GM12878 (cell line): ENCODE results near the gene SERPINB5. TPM values are rescaled to one million over a fixed set of nuclear protein-coding genes. Genes with fewer than 3 reads are reported as not detected.
A peak's percentile ranks its signal among the peaks of the same experiment; 100 is the strongest.

ENCODE experiments used
- ATAC-seq: fragments of 200-7000 bp; cut with Tn5 transposase; 3 replicates; pipeline ENCODE4 v1.9.1; 2020; ENCODE audit warnings: mild to moderate bottlenecking, moderate library complexity
- BruUV-seq: library from RNA; stranded (reverse); fragments of 400-500 nt; replicated peaks from 2 replicates; lab custom pipeline; 2021; lab: Mats Ljungman, UMichigan
- CTCF ChIA-PET: fragments of 300-600 bp; sonication (Branson Sonifier 250); formaldehyde crosslinking; extraction: SDS; loops from one replicate; lab custom pipeline; 2021; ENCODE audit warnings: inconsistent platforms; lab: Yijun Ruan, JAX
- POLR2A ChIA-PET: fragments of 350-600 bp; formaldehyde crosslinking; extraction: SDS; loops from one replicate; lab custom pipeline; 2021; ENCODE audit warnings: inconsistent platforms; lab: Charles Lee
- RAD21 ChIA-PET: fragments of 300-600 bp; sonication (Branson Sonifier 250); formaldehyde crosslinking; loops from one replicate; lab custom pipeline; 2023; ENCODE audit warnings: antibody characterized with exemption; ENCODE audit not compliant: unreplicated experiment; lab: Charles Lee
- SMC1A ChIA-PET: fragments of 300-600 bp; sonication (Branson Sonifier 250); formaldehyde crosslinking; loops from one replicate; lab custom pipeline; 2023; ENCODE audit not compliant: unreplicated experiment, uncharacterized antibody; lab: Charles Lee
- DNase-seq: peaks from one replicate; pipeline ENCODE4 v3.0.0-alpha.2; 2011; ENCODE audit warnings: low read depth, low spot score
- FAIRE-seq: peaks from 3 replicates; lab custom pipeline; 2011; peaks lifted over from hg19 to GRCh38; lab: Jason Lieb, UNC
- H2AFZ ChIP-seq: 2 replicates; pipeline ENCODE4 v1.6.0; 2011; ENCODE audit warnings: low read depth, low read length, control low read depth; ENCODE audit not compliant: control insufficient read depth
- H3K27ac ChIP-seq: 2 replicates; pipeline ENCODE4 v1.5.1; 2011; ENCODE audit warnings: control low read depth; ENCODE audit not compliant: control insufficient read depth, insufficient read depth
- H3K27me3 ChIP-seq, 2 experiments: replicated peaks in 1 of 2; 2 replicates each; pipeline versions ENCODE4 v1.6.0 to v1.6.1; 2011; ENCODE audit warnings: low read length in 1 of 2; ENCODE audit not compliant: control insufficient read depth in 2 of 2, insufficient read depth in 2 of 2
- H3K36me3 ChIP-seq, 2 experiments: 2 replicates each; pipeline ENCODE4 v1.5.1; 2011; ENCODE audit warnings: low read length in 1 of 2; ENCODE audit not compliant: control insufficient read depth in 2 of 2, insufficient read depth in 2 of 2
- H3K4me1 ChIP-seq: 2 replicates; pipeline ENCODE4 v1.6.1; 2011; ENCODE audit warnings: mild to moderate bottlenecking, low read length, moderate library complexity, mixed read lengths; ENCODE audit not compliant: control insufficient read depth, insufficient read depth
- H3K4me2 ChIP-seq: 2 replicates; pipeline ENCODE4 v1.6.0; 2011; ENCODE audit warnings: control low read depth; ENCODE audit not compliant: control insufficient read depth, insufficient read depth
- H3K4me3 ChIP-seq: fragments of 200-600 bp; sonication (generic); 2 replicates; pipeline ENCODE4 v1.5.1; 2016
- H3K79me2 ChIP-seq: 2 replicates; pipeline ENCODE4 v1.6.0; 2011; ENCODE audit warnings: low read length; ENCODE audit not compliant: control insufficient read depth, insufficient read depth
- H3K9ac ChIP-seq: 2 replicates; pipeline ENCODE4 v1.8.0; 2011; ENCODE audit warnings: low read length, control low read depth, mixed read lengths; ENCODE audit not compliant: control insufficient read depth, insufficient read depth
- H3K9me3 ChIP-seq: replicated peaks from 3 replicates; pipeline ENCODE4 v1.5.1; 2011; ENCODE audit warnings: mild to moderate bottlenecking, low read length; ENCODE audit not compliant: control insufficient read depth, insufficient read depth
- H4K20me1 ChIP-seq: 2 replicates; pipeline ENCODE4 v1.6.0; 2011; ENCODE audit not compliant: control insufficient read depth, insufficient read depth
- ASH2L ChIP-seq: fragments of 300-600, 200-600 bp; sonication (generic); IDR thresholded peaks from 2 replicates; pipeline ENCODE4 v1.6.1; 2017; ENCODE audit warnings: low read depth, mild to moderate bottlenecking, borderline replicate concordance
- BCL3 ChIP-seq: IDR thresholded peaks from 2 replicates; pipeline ENCODE4 v1.6.1; 2011; ENCODE audit warnings: borderline replicate concordance, low read depth, mild to moderate bottlenecking, moderate library complexity, low read length; ENCODE audit not compliant: insufficient read depth, poor library complexity, severe bottlenecking
- CEBPZ ChIP-seq: fragments of 150-350 bp; IDR thresholded peaks from 2 replicates; pipeline ENCODE4 v1.6.1; 2016; ENCODE audit warnings: low read depth, low read length
- CREB1 ChIP-seq: IDR thresholded peaks from 2 replicates; pipeline ENCODE4 v1.6.1; 2012; ENCODE audit warnings: low read depth, mild to moderate bottlenecking, inconsistent platforms
- EGR1 ChIP-seq, 2 experiments: IDR thresholded peaks; 1 replicate in 1 of 2; 2 replicates in 1 of 2; pipeline ENCODE4 v1.6.1; 2011 to 2012; ENCODE audit warnings: low read depth in 2 of 2, low read length in 2 of 2, borderline replicate concordance in 1 of 2, mild to moderate bottlenecking in 1 of 2, moderate library complexity in 1 of 2
- IKZF2 ChIP-seq, 2 experiments: fragments of 450-650 bp; IDR thresholded peaks; 2 replicates each; pipeline ENCODE4 v1.6.1; 2017; ENCODE audit warnings: mild to moderate bottlenecking in 2 of 2, moderate library complexity in 2 of 2
- JUNB ChIP-seq: IDR thresholded peaks from 2 replicates; pipeline ENCODE4 v1.6.1; 2016; ENCODE audit warnings: antibody characterized with exemption, mild to moderate bottlenecking
- MTA3 ChIP-seq: IDR thresholded peaks from 2 replicates; pipeline ENCODE4 v1.6.1; 2012; ENCODE audit warnings: low read length, inconsistent platforms, borderline replicate concordance
- NFIC ChIP-seq: IDR thresholded peaks from 2 replicates; pipeline ENCODE4 v1.6.1; 2012; ENCODE audit warnings: low read depth, mild to moderate bottlenecking, inconsistent platforms, low read length, moderate library complexity
- NRF1 ChIP-seq: conservative IDR thresholded peaks from 2 replicates; pipeline ENCODE4 v1.6.1; 2011; ENCODE audit warnings: mild to moderate bottlenecking, low read depth, low read length, improper control_type of control experiment
- PBX3 ChIP-seq: IDR thresholded peaks from 2 replicates; pipeline ENCODE4 v1.6.1; 2011; ENCODE audit warnings: mild to moderate bottlenecking, low read depth, low read length, moderate library complexity; ENCODE audit not compliant: insufficient replicate concordance
- SPI1 ChIP-seq: IDR thresholded peaks from 2 replicates; pipeline ENCODE4 v1.6.1; 2011; ENCODE audit warnings: low read depth, mild to moderate bottlenecking, low read length, moderate library complexity, borderline replicate concordance; ENCODE audit not compliant: insufficient read depth
- STAT3 ChIP-seq: IDR thresholded peaks from 2 replicates; pipeline ENCODE4 v1.6.1; 2011; ENCODE audit warnings: low read depth, low read length, improper control_type of control experiment
- ZBTB33 ChIP-seq: fragments of 450-650 bp; IDR thresholded peaks from 2 replicates; pipeline ENCODE4 v1.6.1; 2017; ENCODE audit warnings: mild to moderate bottlenecking
- ZNF274 ChIP-seq: IDR thresholded peaks from one replicate; pipeline ENCODE4 v1.8.0; 2011; ENCODE audit not compliant: insufficient read length, insufficient read depth
- WGBS: methylation state at CpG from one replicate; pipeline ENCODE4 v1.1.6; 2016; ENCODE audit warnings: low lambda C conversion rate; ENCODE audit not compliant: insufficient replicate concordance, insufficient coverage; ENCODE audit errors: missing lambda C conversion rate; 5-methylcytosine and 5-hydroxymethylcytosine counted together
- in situ Hi-C: fragments of 300-500 bp; cut with MboI; formaldehyde crosslinking; loops from 9 replicates; pipeline ENCODE4 v1.14.3; 2018; ENCODE audit warnings: mixed read lengths
- intact Hi-C: fragments of 100-400 bp; cut with micrococcal nuclease; formaldehyde crosslinking; loops from one replicate; pipeline ENCODE4 v1.14.2; 2022; ENCODE audit not compliant: unreplicated experiment
- polyA plus RNA-seq, 11 experiments: library from polyadenylated mRNA; depleted of rRNA in 4 of 11; unstranded in 6 of 11; stranded (reverse) in 5 of 11; fragments of >200 nt; fragmentation: Nextera tagmentation in 4 of 11; fragmentation: Illumina TruSeq in 1 of 11; extraction: Ambion mirVana in 4 of 11; extraction: Trizol in 1 of 11; gene quantifications; 1 replicate in 1 of 11; 2 replicates in 10 of 11; pipeline versions ENCODE4 v1.2.1 to v1.2.3, GENCODE V29; 2011 to 2016; ENCODE audit warnings: inconsistent platforms in 2 of 11, missing spikeins in 2 of 11, low read depth in 1 of 11
- total RNA-seq, 4 experiments: library from RNA; depleted of rRNA in 3 of 4; stranded (reverse); fragments of >200 nt in 3 of 4; fragmentation: Illumina TruSeq in 1 of 4; extraction: Trizol in 1 of 4; gene quantifications; 2 replicates each; pipeline versions ENCODE4 v1.2.1 to v1.2.3, GENCODE V29; 2013 to 2021

Gene SERPINB5
- total and polyA plus RNA-seq, 10 of the 15 experiments (the other 5 are each of a cell fraction or from before 2014, with no cell fraction given) = 0.03 to 0.04 TPM; not detected in 8

GRCh38 chr18:63440881-63441280 lies 35.9 kb upstream of the SERPINB5 start:
- FAIRE-seq (no peak), DNase-seq (no peak), ATAC-seq (peak; percentile 68)
- in situ Hi-C loops = loop anchor here (5.0 kb wide), 1 partner anchor 424 kb away; no protein-coding TSS in a partner anchor
- ChIA-PET POLR2A (interaction anchor here (1.0 kb wide), 1 partner anchor 32 kb away, joined by 3 read pairs; no protein-coding TSS in a partner anchor), CTCF (interaction anchor here (0.6 to 7.1 kb wide), 12 partner anchors 10 to 1127 kb away, joined by 3 to 140 read pairs (median 14); no protein-coding TSS in a partner anchor), SMC1A (interaction anchor here (1.4 to 2.6 kb wide), 5 partner anchors 17 to 423 kb away, joined by 4 to 17 read pairs (median 6); no protein-coding TSS in a partner anchor), RAD21 (interaction anchor here (0.7 to 3.4 kb wide), 3 partner anchors 416 to 803 kb away, joined by 3 to 22 read pairs (median 11); no protein-coding TSS in a partner anchor)
- Histone ChIP-seq H3K4me1 (no peaks in the 10 kb centered on the region), H3K9me3 (no peaks in the 10 kb centered on the region), H4K20me1 (no peaks in the 10 kb centered on the region), H3K27me3 (no peaks in the 10 kb centered on the region), H3K9ac (no peak overlapping the region), H3K79me2 (no peaks in the 10 kb centered on the region), H3K4me2 (no peak overlapping the region), H3K36me3 (no peaks in the 10 kb centered on the region), H3K27ac (no peak overlapping the region), H3K4me3 (no peak overlapping the region), H2AFZ (no peak overlapping the region)
- intact Hi-C loops = no loop called here
- WGBS = 16% methylated on average over 5 of the region's 5 CpGs
- BruUV-seq = no TSS peak
- TF ChIP-seq ZNF274 (no peak), ZBTB33 (no peak), JUNB (peak; percentile 27; the same call in 1 of the 2 replicates), SPI1 (peak; percentile 67; the same call in 1 of the 2 replicates), CEBPZ (no peak), CREB1 (no peak), NFIC (no peak), IKZF2 (IDR thresholded peaks at IDR 0.05) (0 out of 4 replicates have a peak, but pooled peaks of 1 of the 2 experiments have one; percentile 24), NRF1 (no peak), STAT3 (no peak), EGR1 (IDR thresholded peaks at IDR 0.05; ENCODE audit: borderline replicate concordance in 1 of 2, low read depth in 2 of 2, low read length in 2 of 2) (no peak), BCL3 (no peak), MTA3 (no peak), ASH2L (no peak), PBX3 (no peak)
